IPS-NIHi11 (cell line): Measurements from ENCODE around the gene ARHGAP8.

ENCODE experiments used
- DNase-seq: peaks from one replicate; pipeline ENCODE4 v3.0.0; 2012; ENCODE audit warnings: mixed read lengths, low spot score

ARHGAP8 gene

GRCh38 chr22:44752285-44753188 is at the start of gene ARHGAP8:
Gene ARHGAP8 (plus strand): TSS chr22:44752575. CDS start chr22:44786528, 33,953 bp downstream.
- peak; percentile 93 for DNase-seq

GRCh38 chr22:44703255-44703870 is 49.0 kb upstream of the ARHGAP8 start:
- no peak for DNase-seq

GRCh38 chr22:44704159-44705021 is 48.0 kb upstream of the ARHGAP8 start:
- DNase-seq, result no peak

GRCh38 chr22:44705022-44705297 is 47.4 kb upstream of the ARHGAP8 start:
- DNase-seq, result no peak

GRCh38 chr22:44706488-44706887 is 45.9 kb upstream of the ARHGAP8 start:
- no peak for DNase-seq

GRCh38 chr22:44707178-44707577 is 45.2 kb upstream of the ARHGAP8 start:
- DNase-seq, result no peak

- no peak for DNase-seq
Observed at GRCh38 chr22:44707752-44708151, 44.6 kb upstream of the ARHGAP8 start.

GRCh38 chr22:44709881-44710392 is 42.4 kb upstream of the ARHGAP8 start:
- no peak for DNase-seq

- no peak for DNase-seq
Observed at GRCh38 chr22:44710474-44711240, 41.7 kb upstream of the ARHGAP8 start.

- no peak for DNase-seq
Observed at GRCh38 chr22:44711241-44711560, 41.2 kb upstream of the ARHGAP8 start.

- DNase-seq, result no peak
Observed at GRCh38 chr22:44711690-44712555, 40.5 kb upstream of the ARHGAP8 start.

- DNase-seq, result no peak
Observed at GRCh38 chr22:44712962-44713361, 39.4 kb upstream of the ARHGAP8 start.

- DNase-seq, result no peak
Observed at GRCh38 chr22:44714703-44715350, 37.5 kb upstream of the ARHGAP8 start.

GRCh38 chr22:44718418-44718817 is 34.0 kb upstream of the ARHGAP8 start:
- DNase-seq, result no peak

GRCh38 chr22:44719586-44720368 is 32.6 kb upstream of the ARHGAP8 start:
- DNase-seq, result no peak

GRCh38 chr22:44721213-44721612 is 31.2 kb upstream of the ARHGAP8 start:
- DNase-seq, result peak; percentile 73

- DNase-seq, result no peak
Observed at GRCh38 chr22:44722611-44723010, 29.8 kb upstream of the ARHGAP8 start.

- DNase-seq, result no peak
Observed at GRCh38 chr22:44723801-44724200, 28.6 kb upstream of the ARHGAP8 start.

GRCh38 chr22:44724416-44724815 is 28.0 kb upstream of the ARHGAP8 start:
- DNase-seq, result no peak

GRCh38 chr22:44724859-44725258 is 27.5 kb upstream of the ARHGAP8 start:
- DNase-seq, result no peak
